Activated naive CD4-positive, alpha-beta T cell treated with anti-CD3 and anti-CD28 coated beads for 36 hours (primary cell): ENCODE measurements around the gene FCSK. TPM values are rescaled to one million over a fixed set of nuclear protein-coding genes. Genes with fewer than 3 reads are reported as not detected.
A peak's percentile ranks its signal among the peaks of the same experiment; 100 is the strongest.

Experiments used
- CTCF ChIA-PET: fragments of 350-600 bp; sonication (Branson Sonifier 250); formaldehyde crosslinking; loops from one replicate; lab custom pipeline; 2021; ENCODE audit warnings: antibody characterized with exemption; lab: Charles Lee
- DNase-seq: peaks from one replicate; pipeline ENCODE4 v3.0.0-alpha.2; 2020
- H3K27ac Mint-ChIP-seq: one replicate; pipeline ENCODE4 v1.8.0; 2021; ENCODE audit warnings: mild to moderate bottlenecking, mixed read lengths
- H3K27me3 Mint-ChIP-seq: one replicate; pipeline ENCODE4 v1.8.0; 2021; ENCODE audit warnings: low read depth, mixed read lengths
- H3K36me3 Mint-ChIP-seq: one replicate; pipeline ENCODE4 v1.8.0; 2021; ENCODE audit warnings: low read depth, mixed read lengths
- H3K4me1 Mint-ChIP-seq: one replicate; pipeline ENCODE4 v1.8.0; 2021; ENCODE audit warnings: low read depth, mixed read lengths
- H3K4me3 Mint-ChIP-seq: one replicate; pipeline ENCODE4 v1.8.0; 2021; ENCODE audit warnings: mild to moderate bottlenecking, moderate library complexity, mixed read lengths
- H3K9me3 Mint-ChIP-seq: one replicate; pipeline ENCODE4 v1.8.0; 2021; ENCODE audit warnings: mixed read lengths
- intact Hi-C: fragments of 100-400 bp; cut with micrococcal nuclease; formaldehyde crosslinking; loops from one replicate; pipeline ENCODE4 v1.15.1; 2023
- total RNA-seq, 2 experiments: library from RNA; stranded (reverse); gene quantifications; one replicate each; pipeline ENCODE4 v1.2.3, GENCODE V29; 2021

The FCSK gene
- total RNA-seq, 2 experiments from 2014 or later, result 12.2 to 12.6 TPM

GRCh38 chr16:70476272-70477020 lies 22.1 kb downstream of the FCSK start:
- H3K4me3 Mint-ChIP-seq, result no peak overlapping the region
- CTCF ChIA-PET, result interaction anchor here (0.6 to 2.3 kb wide), 6 partner anchors 10 to 86 kb away, joined by 3 to 7 read pairs (median 4); no protein-coding TSS in a partner anchor
- DNase-seq, result peak; percentile 79
- peak overlapping the region; percentile 90 for H3K27ac Mint-ChIP-seq
- H3K36me3 Mint-ChIP-seq, result peaks cover 3% of the 10 kb centered on the region
- peaks cover 20% of the 10 kb centered on the region for H3K4me1 Mint-ChIP-seq
- intact Hi-C loops, result loop anchor here (1.0 to 2.0 kb wide), 7 partner anchors 22 to 260 kb away; partner anchors contain the start of genes COG4, FCSK, SF3B3 and ST3GAL2
- H3K27me3 Mint-ChIP-seq, result no peaks in the 10 kb centered on the region
- H3K9me3 Mint-ChIP-seq, result no peaks in the 10 kb centered on the region

GRCh38 chr16:70478169-70478568 lies 23.8 kb downstream of the FCSK start:
- Mint-ChIP-seq H3K27me3 (no peaks in the 10 kb centered on the region), H3K36me3 (peaks cover 6% of the 10 kb centered on the region), H3K27ac (peak overlapping the region; percentile 90), H3K9me3 (no peaks in the 10 kb centered on the region), H3K4me3 (no peak overlapping the region), H3K4me1 (peaks cover 20% of the 10 kb centered on the region)
- intact Hi-C loops, result no loop called here
- CTCF ChIA-PET, result interaction anchor here (0.7 to 2.3 kb wide), 3 partner anchors 44 to 108 kb away, joined by 3 to 7 read pairs (median 3); no protein-coding TSS in a partner anchor
- DNase-seq, result no peak

GRCh38 chr16:70478912-70479341 lies 24.5 kb downstream of the FCSK start:
- Mint-ChIP-seq H3K4me3 (no peak overlapping the region), H3K4me1 (peaks cover 20% of the 10 kb centered on the region), H3K27ac (no peak overlapping the region), H3K9me3 (no peaks in the 10 kb centered on the region), H3K36me3 (peaks cover 9% of the 10 kb centered on the region), H3K27me3 (no peaks in the 10 kb centered on the region)
- DNase-seq, result no peak
- intact Hi-C loops, result no loop called here
- CTCF ChIA-PET, result no interaction called here

GRCh38 chr16:70480127-70481105 lies 26.0 kb downstream of the FCSK start:
- no peak overlapping the region for H3K27ac Mint-ChIP-seq
- DNase-seq, result no peak
- no peaks in the 10 kb centered on the region for H3K9me3 Mint-ChIP-seq
- no peaks in the 10 kb centered on the region for H3K27me3 Mint-ChIP-seq
- peaks cover 9% of the 10 kb centered on the region for H3K36me3 Mint-ChIP-seq
- peaks cover 20% of the 10 kb centered on the region for H3K4me1 Mint-ChIP-seq
- H3K4me3 Mint-ChIP-seq, result no peak overlapping the region
- CTCF ChIA-PET, result interaction anchor here (0.9 kb wide), 1 partner anchor 90 kb away, joined by 3 read pairs; no protein-coding TSS in a partner anchor
- intact Hi-C loops, result no loop called here

GRCh38 chr16:70481929-70482536 lies 27.6 kb downstream of the FCSK start:
- Mint-ChIP-seq H3K4me1 (peaks cover 9% of the 10 kb centered on the region), H3K4me3 (no peak overlapping the region), H3K27me3 (no peaks in the 10 kb centered on the region), H3K27ac (peak overlapping the region; percentile 14), H3K36me3 (peaks cover 12% of the 10 kb centered on the region), H3K9me3 (no peaks in the 10 kb centered on the region)
- DNase-seq, result no peak
- intact Hi-C loops, result no loop called here
- CTCF ChIA-PET, result interaction anchor here (1.3 kb wide), 1 partner anchor 11 kb away, joined by 3 read pairs; no protein-coding TSS in a partner anchor

GRCh38 chr16:70482624-70483023 lies 28.2 kb downstream of the FCSK start:
- H3K9me3 Mint-ChIP-seq, result no peaks in the 10 kb centered on the region
- H3K27me3 Mint-ChIP-seq, result no peaks in the 10 kb centered on the region
- peaks cover 10% of the 10 kb centered on the region for H3K36me3 Mint-ChIP-seq
- intact Hi-C loops, result no loop called here
- CTCF ChIA-PET, result interaction anchor here (1.3 kb wide), 1 partner anchor 11 kb away, joined by 3 read pairs; no protein-coding TSS in a partner anchor
- no peak overlapping the region for H3K4me3 Mint-ChIP-seq
- H3K4me1 Mint-ChIP-seq, result peaks cover 3% of the 10 kb centered on the region
- H3K27ac Mint-ChIP-seq, result no peak overlapping the region
- DNase-seq, result no peak

- no peaks in the 10 kb centered on the region for H3K9me3 Mint-ChIP-seq
- H3K36me3 Mint-ChIP-seq, result peaks cover 10% of the 10 kb centered on the region
- DNase-seq, result no peak
- CTCF ChIA-PET, result interaction anchor here (0.5 to 0.8 kb wide), 2 partner anchors 24 to 152 kb away, joined by 3 read pairs; no protein-coding TSS in a partner anchor
- no peaks in the 10 kb centered on the region for H3K27me3 Mint-ChIP-seq
- H3K27ac Mint-ChIP-seq, result no peak overlapping the region
- H3K4me3 Mint-ChIP-seq, result no peak overlapping the region
- no peaks in the 10 kb centered on the region for H3K4me1 Mint-ChIP-seq
- intact Hi-C loops, result no loop called here
These were observed 29.0 kb downstream of the FCSK start for GRCh38 chr16:70483426-70483825.

- Mint-ChIP-seq H3K4me1 (no peaks in the 10 kb centered on the region), H3K4me3 (no peak overlapping the region), H3K36me3 (peaks cover 10% of the 10 kb centered on the region), H3K27ac (no peak overlapping the region), H3K27me3 (no peaks in the 10 kb centered on the region), H3K9me3 (no peaks in the 10 kb centered on the region)
- intact Hi-C loops, result no loop called here
- no peak for DNase-seq
- CTCF ChIA-PET, result interaction anchor here (0.7 kb wide), 1 partner anchor 731 kb away, joined by 5 read pairs; no protein-coding TSS in a partner anchor
These were observed 30.5 kb downstream of the FCSK start for GRCh38 chr16:70484867-70485266.

GRCh38 chr16:70490261-70490660 lies 35.9 kb downstream of the FCSK start:
- no peaks in the 10 kb centered on the region for H3K9me3 Mint-ChIP-seq
- intact Hi-C loops, result no loop called here
- H3K36me3 Mint-ChIP-seq, result peaks cover 16% of the 10 kb centered on the region
- no peak overlapping the region for H3K4me3 Mint-ChIP-seq
- CTCF ChIA-PET, result no interaction called here
- no peaks in the 10 kb centered on the region for H3K27me3 Mint-ChIP-seq
- no peak overlapping the region for H3K27ac Mint-ChIP-seq
- peaks cover 8% of the 10 kb centered on the region for H3K4me1 Mint-ChIP-seq
- DNase-seq, result no peak

GRCh38 chr16:70493802-70494201 lies 39.4 kb downstream of the FCSK start:
- peaks cover 14% of the 10 kb centered on the region for H3K36me3 Mint-ChIP-seq

GRCh38 chr16:70494202-70494770 lies 39.9 kb downstream of the FCSK start:
- CTCF ChIA-PET, result interaction anchor here (1.1 kb wide), 1 partner anchor 124 kb away, joined by 4 read pairs; no protein-coding TSS in a partner anchor
- Mint-ChIP-seq H3K4me1 (peaks cover 8% of the 10 kb centered on the region), H3K4me3 (no peak overlapping the region), H3K27me3 (no peaks in the 10 kb centered on the region), H3K27ac (peak overlapping the region; percentile 1), H3K9me3 (no peaks in the 10 kb centered on the region), H3K36me3 (peaks cover 14% of the 10 kb centered on the region)
- DNase-seq, result no peak
- intact Hi-C loops, result no loop called here

More at GRCh38 chr16:70493802-70494201, 39.4 kb downstream of the FCSK start:
- CTCF ChIA-PET, result no interaction called here
- H3K4me3 Mint-ChIP-seq, result no peak overlapping the region
- H3K27me3 Mint-ChIP-seq, result no peaks in the 10 kb centered on the region
- no peak overlapping the region for H3K27ac Mint-ChIP-seq
- H3K4me1 Mint-ChIP-seq, result peaks cover 8% of the 10 kb centered on the region
- H3K9me3 Mint-ChIP-seq, result no peaks in the 10 kb centered on the region
- intact Hi-C loops, result no loop called here
- no peak for DNase-seq
